ENCODE results near the gene MACO1.
A peak's percentile ranks its signal among the peaks of the same experiment; 100 is the strongest.

MACO1 gene

DNA sequence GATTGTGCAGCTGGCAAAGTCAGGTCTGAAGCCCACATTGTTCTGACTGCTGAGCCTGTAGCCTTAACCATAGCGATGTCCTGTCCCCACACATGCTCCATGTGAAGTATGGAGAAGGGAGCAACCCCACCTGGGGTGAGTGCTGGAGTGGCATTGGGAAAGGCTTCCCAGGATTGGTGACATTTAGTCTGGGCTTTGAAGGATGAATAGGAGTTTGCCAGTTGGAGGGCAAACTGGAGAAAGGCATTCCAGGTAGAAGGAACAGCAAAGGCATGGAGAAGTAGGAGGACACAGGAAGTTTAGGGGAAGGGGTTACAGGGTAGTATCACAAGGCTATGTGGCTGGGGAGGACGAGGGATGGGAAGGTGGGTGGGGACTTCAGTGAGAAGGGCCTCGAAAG is 105.4 kb downstream of the MACO1 start:
- DNase-seq (ENCODE audit: low spot score in 2 of 2): no peak

DNA sequence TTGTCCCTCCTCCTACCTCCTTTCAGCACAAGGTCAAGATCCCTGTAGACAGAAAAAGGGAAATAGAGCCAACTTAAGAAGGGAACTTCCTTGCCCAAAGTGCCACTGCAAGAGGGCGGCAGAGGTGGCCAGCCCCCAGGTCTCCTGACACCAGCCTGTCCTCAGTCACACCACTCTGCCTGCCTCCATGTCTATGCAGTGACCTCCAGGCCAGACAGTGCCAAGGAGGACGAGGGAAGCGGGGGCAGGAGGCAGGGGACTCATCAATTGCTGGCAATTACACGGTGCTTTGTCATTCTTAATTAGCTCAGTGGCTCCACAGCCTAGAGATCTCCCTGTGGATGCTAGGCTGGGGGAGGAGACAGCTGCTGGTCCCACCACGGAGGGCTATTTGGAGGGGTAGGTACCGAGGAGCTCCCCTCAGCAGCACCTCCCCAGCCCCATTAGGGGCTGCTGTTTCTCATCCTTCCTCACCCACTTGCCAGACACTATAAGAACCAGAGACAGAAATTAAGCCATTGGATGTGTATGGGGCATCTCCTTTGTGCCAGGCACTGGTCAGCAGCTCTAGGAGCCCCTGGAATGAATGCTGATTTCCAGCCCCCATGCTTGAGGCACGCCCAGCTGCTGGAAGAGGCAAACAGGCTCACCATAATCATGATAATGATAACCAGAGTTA is 106.6 kb downstream of the MACO1 start:
- Mint-ChIP-seq H3K36me3 (no peaks in the 10 kb centered on the region), H3K27me3 (no peaks in the 10 kb centered on the region), H3K4me1 (no peaks in the 10 kb centered on the region), H3K27ac (no peak overlapping the region), H3K9me3 (no peaks in the 10 kb centered on the region), H3K4me3 (no peak overlapping the region)
- DNase-seq (ENCODE audit: low spot score in 2 of 2) (no peak), ATAC-seq (ENCODE audit: low read depth) (no peak)

More for the DNA sequence above, 105.4 kb downstream of the MACO1 start:
- Mint-ChIP-seq H3K27ac (no peak overlapping the region), H3K4me1 (no peaks in the 10 kb centered on the region), H3K9me3 (no peaks in the 10 kb centered on the region), H3K4me3 (no peak overlapping the region), H3K36me3 (no peaks in the 10 kb centered on the region), H3K27me3 (no peaks in the 10 kb centered on the region)
- no peak for ATAC-seq (ENCODE audit: low read depth)

DNA sequence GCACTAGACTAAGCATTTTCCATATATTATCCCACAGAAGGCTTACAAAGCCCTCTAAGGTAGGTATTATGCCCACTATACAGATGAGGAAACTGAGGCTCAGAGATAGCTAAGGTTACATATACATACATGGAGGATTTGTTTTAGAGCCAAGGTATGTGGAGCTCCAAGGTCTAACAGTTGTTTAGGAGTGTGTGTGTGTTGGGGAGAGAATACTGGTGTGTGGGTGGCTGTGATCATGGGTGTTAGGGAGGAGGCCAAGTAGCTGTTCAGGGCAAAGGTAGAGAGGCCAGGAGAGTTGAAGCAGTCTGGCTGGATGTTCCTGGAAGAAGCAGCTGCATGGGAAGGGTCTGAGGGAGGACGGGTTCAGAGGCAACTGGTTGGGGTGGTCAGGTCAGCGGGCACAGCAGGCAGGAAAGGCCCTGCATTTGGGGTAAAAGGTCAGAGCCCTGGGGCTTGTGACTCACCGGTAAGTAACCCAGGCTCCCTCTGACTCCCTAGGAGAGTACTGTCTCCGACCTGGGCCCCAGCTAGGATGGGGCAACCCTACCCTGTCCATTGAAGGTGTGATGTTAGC is 107.6 kb downstream of the MACO1 start:
- H3K9me3 Mint-ChIP-seq: no peaks in the 10 kb centered on the region
- no peaks in the 10 kb centered on the region for H3K27me3 Mint-ChIP-seq
- DNase-seq (ENCODE audit: low spot score in 2 of 2): no peak
- no peak overlapping the region for H3K27ac Mint-ChIP-seq
- H3K4me1 Mint-ChIP-seq: no peaks in the 10 kb centered on the region
- H3K36me3 Mint-ChIP-seq: no peaks in the 10 kb centered on the region
- ATAC-seq (ENCODE audit: low read depth): no peak
- no peak overlapping the region for H3K4me3 Mint-ChIP-seq

DNA sequence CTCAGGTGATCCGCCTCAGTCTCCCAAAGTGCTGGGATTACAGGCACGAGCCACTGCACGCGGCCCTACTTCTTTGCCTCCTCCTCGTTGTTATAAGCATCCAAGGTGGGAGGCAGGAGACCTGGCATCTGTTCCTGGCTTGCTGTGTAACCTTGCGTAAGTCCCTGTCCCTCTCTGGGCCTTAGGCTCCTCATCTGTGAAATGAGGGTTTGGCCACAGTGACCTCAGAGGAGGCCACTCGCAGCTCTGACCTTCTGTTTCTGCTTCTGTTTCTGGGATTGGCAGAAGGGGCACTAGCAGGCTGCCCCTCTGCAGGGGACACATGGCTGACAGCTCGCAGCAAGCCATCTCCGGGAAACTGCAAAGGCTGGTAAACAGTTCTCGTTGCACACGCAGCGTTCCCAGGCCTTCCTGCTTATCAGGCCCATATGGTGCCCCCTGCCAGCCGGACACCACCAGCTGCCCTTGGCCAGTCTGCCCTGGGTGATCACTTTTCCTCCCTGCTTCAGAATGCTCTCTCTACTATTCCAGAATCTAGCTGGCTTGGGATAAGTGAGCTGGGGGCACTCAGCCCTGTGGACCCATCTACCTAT is 110.1 kb downstream of the MACO1 start:
- H3K27me3 Mint-ChIP-seq: no peaks in the 10 kb centered on the region
- no peaks in the 10 kb centered on the region for H3K36me3 Mint-ChIP-seq
- H3K9me3 Mint-ChIP-seq: no peaks in the 10 kb centered on the region
- H3K27ac Mint-ChIP-seq: no peak overlapping the region
- ATAC-seq (ENCODE audit: low read depth): no peak
- H3K4me3 Mint-ChIP-seq: no peak overlapping the region
- DNase-seq (ENCODE audit: low spot score in 2 of 2): no peak
- peaks cover 6% of the 10 kb centered on the region for H3K4me1 Mint-ChIP-seq

DNA sequence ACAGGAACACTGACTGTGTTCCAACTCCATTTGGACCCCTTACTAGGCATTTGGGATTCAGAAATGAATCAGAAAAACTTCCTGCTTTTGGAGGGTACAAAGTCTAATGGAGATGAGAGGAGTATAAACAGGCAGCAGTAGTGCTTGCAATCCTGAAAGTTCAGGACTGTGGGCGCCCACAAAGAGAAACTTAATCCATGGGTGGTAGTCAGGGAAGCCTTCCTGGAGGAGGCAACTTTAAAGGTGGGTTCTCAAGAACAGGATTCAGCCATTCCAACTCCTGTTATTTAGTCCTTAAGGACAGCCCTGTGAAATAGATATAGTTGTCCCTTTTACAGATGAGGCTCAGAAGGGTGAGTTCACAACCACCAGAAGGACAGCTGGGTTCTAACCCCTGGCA is 110.7 kb downstream of the MACO1 start:
- ATAC-seq (ENCODE audit: low read depth): no peak
- peaks cover 7% of the 10 kb centered on the region for H3K4me1 Mint-ChIP-seq
- H3K27me3 Mint-ChIP-seq: no peaks in the 10 kb centered on the region
- no peaks in the 10 kb centered on the region for H3K9me3 Mint-ChIP-seq
- no peaks in the 10 kb centered on the region for H3K36me3 Mint-ChIP-seq
- DNase-seq (ENCODE audit: low spot score in 2 of 2): no peak
- no peak overlapping the region for H3K27ac Mint-ChIP-seq
- H3K4me3 Mint-ChIP-seq: no peak overlapping the region

DNA sequence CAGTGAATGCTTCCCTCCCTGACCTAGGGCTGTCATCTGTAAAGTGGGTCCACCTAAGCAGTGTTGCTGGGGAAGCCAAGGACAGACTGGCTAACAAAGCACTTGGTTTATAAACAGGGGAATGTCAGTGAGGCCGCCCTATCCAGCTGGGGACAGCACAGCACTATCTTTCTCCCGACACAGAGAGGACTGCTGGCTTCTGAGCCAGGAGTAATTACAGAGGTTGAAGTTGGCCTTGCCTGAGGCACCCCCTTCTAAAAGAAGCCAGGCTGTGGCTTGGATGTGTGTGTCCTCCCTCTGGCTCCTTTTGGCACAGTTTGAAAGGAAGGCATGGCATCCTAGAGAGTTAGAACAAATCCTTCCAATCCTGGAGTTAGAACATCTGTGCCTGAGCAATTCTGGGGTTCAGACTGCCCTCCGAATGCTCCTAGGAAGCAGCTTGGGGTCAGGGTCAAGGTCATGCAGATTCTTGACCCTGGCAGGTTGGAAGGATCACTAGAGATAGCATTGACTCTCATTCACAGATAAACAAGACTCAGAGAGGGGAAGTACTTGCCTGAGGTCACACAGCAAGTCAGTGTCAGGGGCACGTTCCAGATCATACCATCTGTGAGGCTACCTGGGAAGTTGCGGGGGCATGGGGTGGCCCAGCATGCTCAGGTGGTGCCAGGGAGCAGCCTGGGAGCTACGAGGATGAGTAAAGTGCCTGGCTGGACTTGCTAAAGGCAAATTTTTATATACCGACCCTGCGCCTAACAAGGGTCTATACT is 111.4 kb downstream of the MACO1 start:
- DNase-seq (ENCODE audit: low spot score in 2 of 2) (no peak), ATAC-seq (ENCODE audit: low read depth) (no peak)
- Mint-ChIP-seq H3K9me3 (no peaks in the 10 kb centered on the region), H3K4me3 (peak overlapping the region; percentile 63), H3K36me3 (no peaks in the 10 kb centered on the region), H3K27ac (no peak overlapping the region), H3K27me3 (no peaks in the 10 kb centered on the region), H3K4me1 (peaks cover 12% of the 10 kb centered on the region)

DNA sequence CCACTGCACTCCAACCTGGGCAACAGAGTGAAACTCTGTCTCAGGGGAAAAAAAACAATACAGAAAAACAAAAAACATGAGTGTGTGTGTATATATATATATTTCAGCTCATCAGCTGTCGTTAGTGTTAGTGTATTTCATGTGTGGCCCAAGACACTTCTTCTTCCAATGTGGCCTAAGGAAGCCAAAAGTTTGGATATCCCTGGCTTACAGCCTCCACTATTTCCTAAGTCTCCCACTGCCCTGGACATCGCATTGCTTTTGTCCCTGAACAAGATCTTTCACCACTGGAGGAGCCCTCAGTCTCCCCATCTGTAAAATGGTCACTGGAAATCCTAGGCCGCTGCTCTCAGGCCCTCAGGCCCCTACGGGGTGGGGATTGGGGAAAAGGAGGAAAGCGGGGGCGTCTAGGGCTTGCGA is 112.3 kb downstream of the MACO1 start:
- no peaks in the 10 kb centered on the region for H3K9me3 Mint-ChIP-seq
- no peaks in the 10 kb centered on the region for H3K36me3 Mint-ChIP-seq
- peak overlapping the region; percentile 63 for H3K4me3 Mint-ChIP-seq
- H3K4me1 Mint-ChIP-seq: peaks cover 12% of the 10 kb centered on the region
- no peak for ATAC-seq (ENCODE audit: low read depth)
- no peak for DNase-seq (ENCODE audit: low spot score in 2 of 2)
- no peak overlapping the region for H3K27ac Mint-ChIP-seq
- no peaks in the 10 kb centered on the region for H3K27me3 Mint-ChIP-seq

DNA sequence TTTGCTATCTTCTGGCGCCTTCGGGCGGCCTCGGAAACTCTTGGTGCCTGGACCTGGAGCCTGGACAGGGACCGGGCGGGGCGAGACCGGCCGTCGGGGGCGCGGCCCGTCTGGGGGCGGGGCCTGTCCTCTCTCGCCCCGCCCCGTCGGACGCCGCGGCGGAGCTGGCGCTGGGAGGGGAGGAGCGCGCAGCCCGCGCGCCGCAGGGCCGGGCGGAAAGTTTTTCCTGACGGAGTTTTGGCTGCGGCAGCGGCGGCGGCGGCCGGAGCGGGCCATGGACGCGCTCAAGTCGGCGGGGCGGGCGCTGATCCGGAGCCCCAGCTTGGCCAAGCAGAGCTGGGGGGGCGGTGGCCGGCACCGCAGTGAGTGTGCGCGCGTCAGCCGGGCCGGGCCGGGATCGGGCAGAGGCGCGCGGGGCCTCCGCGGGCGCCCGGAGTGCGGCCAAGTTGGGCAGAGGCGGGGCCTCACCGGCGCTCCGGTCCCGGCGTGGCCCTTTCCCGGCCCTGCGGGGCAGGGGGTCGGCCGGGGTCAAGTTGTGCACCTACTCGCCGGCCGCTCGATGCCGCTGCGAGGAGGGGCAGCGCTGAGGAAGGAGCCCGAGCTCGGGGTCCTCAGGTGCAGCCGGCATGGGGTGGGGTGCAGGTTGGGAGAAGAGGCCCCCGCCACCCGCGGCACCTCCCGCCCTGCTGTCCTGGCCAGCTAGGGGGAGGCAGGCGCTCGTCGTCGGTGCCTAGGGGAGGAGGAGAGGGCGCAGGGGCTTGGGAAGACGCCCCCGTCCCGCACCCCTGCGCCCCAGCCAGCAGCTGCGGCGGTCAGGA is 112.9 kb downstream of the MACO1 start, which contains the start of gene LDLRAP1:
TSS of gene LDLRAP1 (plus strand) at position 182 of the 818 bp plus-strand sequence. CDS start at position 275, 93 bp downstream.
- ATAC-seq (ENCODE audit: low read depth) (peak; percentile 92), DNase-seq (ENCODE audit: low spot score in 2 of 2) (peak; percentile 55 to 69)
- Mint-ChIP-seq H3K36me3 (no peaks in the 10 kb centered on the region), H3K27me3 (no peaks in the 10 kb centered on the region), H3K27ac (no peak within 1 kb of the TSS), H3K4me3 (peak within 1 kb of the TSS; percentile 83), H3K9me3 (no peaks in the 10 kb centered on the region), H3K4me1 (peaks cover 12% of the 10 kb centered on the region)

DNA sequence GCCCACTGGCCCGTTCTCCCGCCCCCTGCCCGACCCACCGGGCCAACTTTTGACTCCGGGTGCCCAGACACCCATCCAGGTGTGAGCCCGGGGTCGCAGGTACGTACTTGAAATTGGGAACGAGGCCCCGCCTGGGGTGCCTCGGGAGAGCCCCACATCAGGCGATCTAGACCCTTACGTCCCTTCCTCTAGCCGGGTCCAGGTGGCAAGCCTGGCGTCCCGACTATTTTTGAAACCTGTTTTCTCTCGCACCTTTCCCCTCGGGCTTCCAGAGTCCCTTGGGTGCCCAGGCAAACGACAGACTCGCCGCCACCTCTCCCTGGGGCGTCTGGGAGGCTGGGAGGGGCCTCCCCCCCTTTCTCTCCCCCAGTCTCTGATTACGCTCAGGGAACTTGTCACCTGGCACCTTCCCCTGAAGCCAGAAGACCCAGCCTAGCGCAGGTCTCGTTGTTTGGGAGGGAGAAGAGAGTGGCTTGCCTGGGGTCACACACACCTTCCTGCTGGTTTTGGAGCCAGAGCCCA is 113.6 kb downstream of the MACO1 start:
- no peak for ATAC-seq (ENCODE audit: low read depth)
- peak overlapping the region; percentile 83 for H3K4me3 Mint-ChIP-seq
- peak in 1 of 2 donors; percentile 23 for DNase-seq (ENCODE audit: low spot score in 2 of 2)
- H3K27ac Mint-ChIP-seq: no peak overlapping the region
- H3K27me3 Mint-ChIP-seq: no peaks in the 10 kb centered on the region
- peaks cover 12% of the 10 kb centered on the region for H3K4me1 Mint-ChIP-seq
- no peaks in the 10 kb centered on the region for H3K36me3 Mint-ChIP-seq
- no peaks in the 10 kb centered on the region for H3K9me3 Mint-ChIP-seq

DNA sequence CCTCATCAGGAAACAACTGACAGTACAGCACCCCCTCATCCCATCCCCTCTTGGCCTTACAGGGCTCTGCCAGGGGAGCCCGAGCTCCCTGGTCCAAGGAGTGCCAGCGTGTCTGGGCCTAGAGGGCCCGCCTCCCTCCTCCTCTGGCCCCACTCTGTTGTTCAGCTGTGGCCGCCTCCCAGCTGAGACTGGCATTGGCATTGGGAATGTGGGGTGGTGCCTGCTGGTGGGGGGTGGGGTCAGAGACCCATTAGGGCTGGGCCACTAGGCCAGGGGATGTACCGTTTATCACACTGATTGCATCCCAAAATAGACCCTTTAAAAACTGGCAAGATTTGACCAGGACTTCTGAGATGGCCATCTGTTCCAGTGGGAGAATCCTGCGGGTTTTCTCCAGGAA is 114.1 kb downstream of the MACO1 start:
- Mint-ChIP-seq H3K27me3 (no peaks in the 10 kb centered on the region), H3K4me3 (peak overlapping the region; percentile 83), H3K27ac (no peak overlapping the region), H3K4me1 (peaks cover 14% of the 10 kb centered on the region), H3K36me3 (no peaks in the 10 kb centered on the region), H3K9me3 (no peaks in the 10 kb centered on the region)
- ATAC-seq (ENCODE audit: low read depth) (no peak), DNase-seq (ENCODE audit: low spot score in 2 of 2) (no peak)

DNA sequence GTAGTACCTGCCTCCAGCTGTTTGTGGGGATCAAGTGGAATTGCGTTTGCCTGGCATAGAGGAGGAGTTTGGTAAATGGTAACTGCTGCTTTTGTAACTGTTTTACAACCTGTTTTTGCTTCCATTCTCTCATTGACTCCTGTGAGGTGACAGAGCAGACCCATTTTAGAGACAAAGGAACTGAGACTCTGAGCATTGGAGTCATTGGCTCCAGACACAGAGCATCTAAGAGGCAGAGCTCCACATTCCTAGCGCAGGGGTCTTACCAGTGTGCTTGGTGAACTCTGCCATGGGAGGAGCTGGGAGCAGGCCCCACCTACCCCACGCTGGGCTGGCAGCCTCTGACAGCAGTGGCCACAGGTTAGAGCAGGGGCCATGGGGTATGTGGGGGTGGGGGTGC is 115.1 kb downstream of the MACO1 start:
- no peak for ATAC-seq (ENCODE audit: low read depth)
- H3K9me3 Mint-ChIP-seq: no peaks in the 10 kb centered on the region
- no peak overlapping the region for H3K27ac Mint-ChIP-seq
- H3K4me1 Mint-ChIP-seq: peaks cover 24% of the 10 kb centered on the region
- H3K27me3 Mint-ChIP-seq: no peaks in the 10 kb centered on the region
- no peak for DNase-seq (ENCODE audit: low spot score in 2 of 2)
- no peaks in the 10 kb centered on the region for H3K36me3 Mint-ChIP-seq
- no peak overlapping the region for H3K4me3 Mint-ChIP-seq

DNA sequence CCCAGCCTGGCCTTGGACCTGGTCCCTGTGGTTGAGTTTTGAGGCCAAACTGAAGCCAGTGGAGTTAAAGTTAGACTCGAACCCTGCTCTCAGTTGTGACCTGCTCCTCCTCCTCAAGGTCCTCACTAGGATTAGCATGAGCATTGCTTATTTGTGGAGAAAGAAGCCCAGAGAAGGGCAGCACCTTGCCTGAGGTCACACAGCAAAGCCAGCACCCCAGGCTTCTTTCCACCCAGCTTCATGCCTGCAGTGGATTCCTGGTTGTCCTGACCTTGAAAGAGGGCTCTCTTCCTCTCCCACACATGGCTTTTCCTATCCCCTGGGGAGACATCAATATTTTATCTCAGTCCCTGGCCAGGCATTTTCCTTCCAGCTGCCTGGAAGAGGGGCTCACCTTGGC is 115.5 kb downstream of the MACO1 start:
- ATAC-seq (ENCODE audit: low read depth) (no peak), DNase-seq (ENCODE audit: low spot score in 2 of 2) (no peak)
- H3K4me1 Mint-ChIP-seq: peaks cover 27% of the 10 kb centered on the region
- no peak overlapping the region for H3K4me3 Mint-ChIP-seq
- H3K36me3 Mint-ChIP-seq: no peaks in the 10 kb centered on the region
- H3K27ac Mint-ChIP-seq: no peak overlapping the region
- H3K27me3 Mint-ChIP-seq: no peaks in the 10 kb centered on the region
- H3K9me3 Mint-ChIP-seq: no peaks in the 10 kb centered on the region

DNA sequence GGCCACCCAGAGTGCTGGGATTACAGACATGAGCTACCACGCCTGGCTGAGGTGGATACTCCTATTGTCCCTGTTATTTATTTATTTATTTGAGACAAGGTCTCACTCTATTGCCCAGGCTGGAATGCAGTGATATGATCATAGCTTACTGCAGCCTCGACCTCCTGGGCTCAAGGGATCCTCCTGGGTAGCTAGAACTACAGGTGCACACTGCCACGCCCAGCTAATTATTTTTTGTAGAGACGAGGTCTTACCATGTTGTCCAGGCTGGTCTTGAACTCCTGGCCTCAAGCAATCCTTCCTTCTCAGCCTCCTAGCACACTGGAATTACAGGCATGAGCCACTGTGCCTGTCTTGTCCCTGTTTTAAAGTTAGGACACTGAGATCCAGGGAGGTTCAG is 117.9 kb downstream of the MACO1 start:
- Mint-ChIP-seq H3K4me1 (peaks cover 33% of the 10 kb centered on the region), H3K4me3 (no peak overlapping the region), H3K9me3 (no peaks in the 10 kb centered on the region), H3K36me3 (no peaks in the 10 kb centered on the region), H3K27ac (no peak overlapping the region), H3K27me3 (no peaks in the 10 kb centered on the region)
- ATAC-seq (ENCODE audit: low read depth): no peak
- DNase-seq (ENCODE audit: low spot score in 2 of 2): no peak

All from memory B cell (primary cell).